SK-N-SH treated with all-trans-retinoic acid at 6 μM for 48 hours (cell line): ENCODE data around the gene ITPR2.

Experiments
- ATAC-seq: fragments of 200-7000 bp; cut with Tn5 transposase; 3 replicates; pipeline ENCODE4 v1.9.1; 2020; ENCODE audit warnings: mild to moderate bottlenecking, moderate library complexity
- ARNTL ChIP-seq: fragments of 450-650 bp; formaldehyde crosslinking; IDR thresholded peaks from 2 replicates; pipeline ENCODE4 v1.5.0; 2020; ENCODE audit warnings: low read depth, mild to moderate bottlenecking, moderate library complexity, borderline replicate concordance
- BACH2 ChIP-seq: fragments of 250-450 bp; sonication (Bioruptor Pico); IDR thresholded peaks from 2 replicates; pipeline ENCODE4 v1.9.0; 2021; ENCODE audit warnings: mild to moderate bottlenecking, borderline replicate concordance
- CSDC2 ChIP-seq: fragments of 250-450 bp; sonication (Bioruptor Pico); IDR thresholded peaks from 2 replicates; pipeline ENCODE4 v1.5.0; 2020; ENCODE audit warnings: mild to moderate bottlenecking, moderate library complexity
- GLIS3 ChIP-seq: fragments of 250-450 bp; sonication (Bioruptor Pico); IDR thresholded peaks from 2 replicates; pipeline ENCODE4 v1.5.0; 2020; ENCODE audit warnings: mild to moderate bottlenecking, moderate library complexity
- ISL1 ChIP-seq: fragments of 250-450 bp; sonication (Bioruptor Pico); IDR thresholded peaks from 2 replicates; pipeline ENCODE4 v2.1.2; 2022; ENCODE audit warnings: mild to moderate bottlenecking, moderate library complexity
- OSR1 ChIP-seq: fragments of 250-450 bp; sonication (Bioruptor Pico); IDR thresholded peaks from 2 replicates; pipeline ENCODE4 v1.8.0; 2022; ENCODE audit warnings: moderate library complexity, mild to moderate bottlenecking, inconsistent platforms
- PPARA ChIP-seq: fragments of 250-450 bp; sonication (Bioruptor Pico); IDR thresholded peaks from 2 replicates; pipeline ENCODE4 v1.5.0; 2020; ENCODE audit warnings: mild to moderate bottlenecking, borderline replicate concordance
- RARB ChIP-seq: fragments of 250-450 bp; sonication (Bioruptor Pico); IDR thresholded peaks from 2 replicates; pipeline ENCODE4 v1.8.0; 2021; ENCODE audit warnings: mild to moderate bottlenecking, moderate library complexity
- SNAI2 ChIP-seq: fragments of 250-450 bp; sonication (Bioruptor Pico); IDR thresholded peaks from 2 replicates; pipeline ENCODE4 v1.5.0; 2020; ENCODE audit warnings: mild to moderate bottlenecking, moderate library complexity
- TCF4 ChIP-seq: fragments of 250-450 bp; sonication (Bioruptor Pico); IDR thresholded peaks from 2 replicates; pipeline ENCODE4 v1.8.0; 2021; ENCODE audit warnings: mild to moderate bottlenecking, moderate library complexity, borderline replicate concordance
- TOX ChIP-seq: fragments of 250-450 bp; sonication (Bioruptor Pico); IDR thresholded peaks from 2 replicates; pipeline ENCODE4 v1.8.0; 2021; ENCODE audit warnings: mild to moderate bottlenecking, moderate library complexity, borderline replicate concordance
- ZC3H10 ChIP-seq: fragments of 250-450 bp; sonication (Bioruptor Pico); IDR thresholded peaks from 2 replicates; pipeline ENCODE4 v1.5.1; 2021; ENCODE audit warnings: mild to moderate bottlenecking, moderate library complexity
- ZFP3 ChIP-seq: fragments of 250-450 bp; sonication (Bioruptor Pico); IDR thresholded peaks from 2 replicates; pipeline ENCODE4 v1.5.0; 2020; ENCODE audit warnings: mild to moderate bottlenecking, moderate library complexity
- ZFP30 ChIP-seq: fragments of 450-650 bp; formaldehyde crosslinking; IDR thresholded peaks from 2 replicates; pipeline ENCODE4 v1.5.0; 2022; ENCODE audit warnings: mild to moderate bottlenecking, moderate library complexity
- ZNF565 ChIP-seq: fragments of 450-650 bp; formaldehyde crosslinking; conservative IDR thresholded peaks from 2 replicates; pipeline ENCODE4 v1.5.0; 2020; ENCODE audit warnings: low read depth, mild to moderate bottlenecking, moderate library complexity
- ZNF70 ChIP-seq: fragments of 450-650 bp; formaldehyde crosslinking; IDR thresholded peaks from 2 replicates; pipeline ENCODE4 v1.5.0; 2020; ENCODE audit warnings: mild to moderate bottlenecking, moderate library complexity
- TF ChIP-seq, protein P1 (sequence below): fragments of 250-450 bp; sonication (Bioruptor Pico); IDR thresholded peaks from 2 replicates; pipeline ENCODE4 v1.5.1; 2021; ENCODE audit warnings: mild to moderate bottlenecking, moderate library complexity
- TF ChIP-seq, protein P2 (sequence below): fragments of 250-450 bp; sonication (Bioruptor Pico); IDR thresholded peaks from 2 replicates; pipeline ENCODE4 v1.8.0; 2021; ENCODE audit warnings: low read depth, mild to moderate bottlenecking, moderate library complexity, borderline replicate concordance
- TF ChIP-seq, protein P3 (sequence below): fragments of 250-450 bp; sonication (Bioruptor Pico); IDR thresholded peaks from 2 replicates; pipeline ENCODE4 v1.5.1; 2020; ENCODE audit warnings: low read depth, mild to moderate bottlenecking, moderate library complexity
- TF ChIP-seq, protein P4 (sequence below): fragments of 250-450 bp; sonication (Bioruptor Pico); IDR thresholded peaks from 2 replicates; pipeline ENCODE4 v1.8.0; 2020; ENCODE audit warnings: mild to moderate bottlenecking, moderate library complexity, borderline replicate concordance

The ITPR2 gene

DNA sequence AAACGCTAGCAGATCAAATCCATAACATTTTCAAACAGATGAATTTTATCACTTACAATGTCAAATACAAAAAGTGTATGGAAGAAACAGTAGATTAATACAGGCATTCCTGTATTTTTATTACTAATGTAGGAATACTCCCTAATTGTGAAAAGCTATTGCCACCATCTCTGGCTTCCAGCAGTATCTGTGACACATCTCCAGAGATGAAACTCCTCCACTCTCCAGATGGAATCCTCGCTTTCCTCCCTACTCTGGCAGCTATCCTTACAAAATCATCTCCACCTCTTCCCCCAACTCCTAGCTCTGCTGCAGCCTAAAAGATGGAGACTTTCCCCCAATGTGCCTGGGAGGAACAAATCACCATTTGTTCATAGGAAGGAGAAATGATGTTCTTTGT lies 426.2 kb downstream of the ITPR2 start:
- ATAC-seq, result no peak
- TF ChIP-seq SNAI2 (no peak), BACH2 (CRISPR knock-in tag) (no peak), ARNTL (CRISPR knock-in tag) (no peak), ZFP3 (CRISPR knock-in tag) (no peak), TCF4 (no peak), CSDC2 (CRISPR knock-in tag) (no peak)
- TF ChIP-seq, protein P1, sequence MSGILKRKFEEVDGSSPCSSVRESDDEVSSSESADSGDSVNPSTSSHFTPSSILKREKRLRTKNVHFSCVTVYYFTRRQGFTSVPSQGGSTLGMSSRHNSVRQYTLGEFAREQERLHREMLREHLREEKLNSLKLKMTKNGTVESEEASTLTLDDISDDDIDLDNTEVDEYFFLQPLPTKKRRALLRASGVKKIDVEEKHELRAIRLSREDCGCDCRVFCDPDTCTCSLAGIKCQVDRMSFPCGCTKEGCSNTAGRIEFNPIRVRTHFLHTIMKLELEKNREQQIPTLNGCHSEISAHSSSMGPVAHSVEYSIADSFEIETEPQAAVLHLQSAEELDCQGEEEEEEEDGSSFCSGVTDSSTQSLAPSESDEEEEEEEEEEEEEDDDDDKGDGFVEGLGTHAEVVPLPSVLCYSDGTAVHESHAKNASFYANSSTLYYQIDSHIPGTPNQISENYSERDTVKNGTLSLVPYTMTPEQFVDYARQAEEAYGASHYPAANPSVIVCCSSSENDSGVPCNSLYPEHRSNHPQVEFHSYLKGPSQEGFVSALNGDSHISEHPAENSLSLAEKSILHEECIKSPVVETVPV (CRISPR knock-in tag), result no peak

DNA sequence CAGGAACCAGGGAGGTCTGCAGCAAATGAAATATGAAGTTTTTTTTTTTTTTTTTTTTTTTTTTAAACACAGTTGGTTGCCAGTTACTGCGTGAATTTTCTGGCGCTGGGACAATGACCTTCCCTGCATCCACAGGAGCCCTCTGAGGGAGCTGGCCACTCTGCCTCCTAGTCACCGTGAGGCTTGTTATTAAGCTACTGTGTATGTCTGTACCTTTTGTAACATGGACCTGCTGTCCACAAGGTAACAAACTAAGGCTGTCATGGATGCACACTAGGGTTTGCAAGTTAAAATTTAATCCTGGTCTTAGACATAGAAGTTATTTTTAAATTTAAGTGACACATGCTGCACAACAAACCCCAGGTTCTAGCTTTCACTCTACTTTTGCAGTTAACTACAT lies 426.6 kb downstream of the ITPR2 start:
- TF ChIP-seq, protein P2, sequence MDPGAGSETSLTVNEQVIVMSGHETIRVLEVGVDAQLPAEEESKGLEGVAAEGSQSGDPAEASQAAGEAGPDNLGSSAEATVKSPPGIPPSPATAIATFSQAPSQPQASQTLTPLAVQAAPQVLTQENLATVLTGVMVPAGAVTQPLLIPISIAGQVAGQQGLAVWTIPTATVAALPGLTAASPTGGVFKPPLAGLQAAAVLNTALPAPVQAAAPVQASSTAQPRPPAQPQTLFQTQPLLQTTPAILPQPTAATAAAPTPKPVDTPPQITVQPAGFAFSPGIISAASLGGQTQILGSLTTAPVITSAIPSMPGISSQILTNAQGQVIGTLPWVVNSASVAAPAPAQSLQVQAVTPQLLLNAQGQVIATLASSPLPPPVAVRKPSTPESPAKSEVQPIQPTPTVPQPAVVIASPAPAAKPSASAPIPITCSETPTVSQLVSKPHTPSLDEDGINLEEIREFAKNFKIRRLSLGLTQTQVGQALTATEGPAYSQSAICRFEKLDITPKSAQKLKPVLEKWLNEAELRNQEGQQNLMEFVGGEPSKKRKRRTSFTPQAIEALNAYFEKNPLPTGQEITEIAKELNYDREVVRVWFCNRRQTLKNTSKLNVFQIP (CRISPR knock-in tag), result no peak
- TF ChIP-seq ISL1 (CRISPR knock-in tag) (no peak), BACH2 (CRISPR knock-in tag) (no peak), ZFP30 (CRISPR knock-in tag) (no peak), GLIS3 (no peak), ZFP3 (CRISPR knock-in tag) (no peak), TOX (no peak), ARNTL (CRISPR knock-in tag) (no peak), RARB (CRISPR knock-in tag) (no peak), CSDC2 (CRISPR knock-in tag) (no peak), PPARA (no peak)
- TF ChIP-seq, protein P3, sequence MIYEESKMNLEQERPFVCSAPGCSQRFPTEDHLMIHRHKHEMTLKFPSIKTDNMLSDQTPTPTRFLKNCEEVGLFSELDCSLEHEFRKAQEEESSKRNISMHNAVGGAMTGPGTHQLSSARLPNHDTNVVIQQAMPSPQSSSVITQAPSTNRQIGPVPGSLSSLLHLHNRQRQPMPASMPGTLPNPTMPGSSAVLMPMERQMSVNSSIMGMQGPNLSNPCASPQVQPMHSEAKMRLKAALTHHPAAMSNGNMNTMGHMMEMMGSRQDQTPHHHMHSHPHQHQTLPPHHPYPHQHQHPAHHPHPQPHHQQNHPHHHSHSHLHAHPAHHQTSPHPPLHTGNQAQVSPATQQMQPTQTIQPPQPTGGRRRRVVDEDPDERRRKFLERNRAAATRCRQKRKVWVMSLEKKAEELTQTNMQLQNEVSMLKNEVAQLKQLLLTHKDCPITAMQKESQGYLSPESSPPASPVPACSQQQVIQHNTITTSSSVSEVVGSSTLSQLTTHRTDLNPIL (CRISPR knock-in tag), result no peak
- TF ChIP-seq, protein P4, sequence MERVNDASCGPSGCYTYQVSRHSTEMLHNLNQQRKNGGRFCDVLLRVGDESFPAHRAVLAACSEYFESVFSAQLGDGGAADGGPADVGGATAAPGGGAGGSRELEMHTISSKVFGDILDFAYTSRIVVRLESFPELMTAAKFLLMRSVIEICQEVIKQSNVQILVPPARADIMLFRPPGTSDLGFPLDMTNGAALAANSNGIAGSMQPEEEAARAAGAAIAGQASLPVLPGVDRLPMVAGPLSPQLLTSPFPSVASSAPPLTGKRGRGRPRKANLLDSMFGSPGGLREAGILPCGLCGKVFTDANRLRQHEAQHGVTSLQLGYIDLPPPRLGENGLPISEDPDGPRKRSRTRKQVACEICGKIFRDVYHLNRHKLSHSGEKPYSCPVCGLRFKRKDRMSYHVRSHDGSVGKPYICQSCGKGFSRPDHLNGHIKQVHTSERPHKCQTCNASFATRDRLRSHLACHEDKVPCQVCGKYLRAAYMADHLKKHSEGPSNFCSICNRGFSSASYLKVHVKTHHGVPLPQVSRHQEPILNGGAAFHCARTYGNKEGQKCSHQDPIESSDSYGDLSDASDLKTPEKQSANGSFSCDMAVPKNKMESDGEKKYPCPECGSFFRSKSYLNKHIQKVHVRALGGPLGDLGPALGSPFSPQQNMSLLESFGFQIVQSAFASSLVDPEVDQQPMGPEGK, result no peak
- TF ChIP-seq, protein P1 (CRISPR knock-in tag), result no peak
- ATAC-seq, result no peak

DNA sequence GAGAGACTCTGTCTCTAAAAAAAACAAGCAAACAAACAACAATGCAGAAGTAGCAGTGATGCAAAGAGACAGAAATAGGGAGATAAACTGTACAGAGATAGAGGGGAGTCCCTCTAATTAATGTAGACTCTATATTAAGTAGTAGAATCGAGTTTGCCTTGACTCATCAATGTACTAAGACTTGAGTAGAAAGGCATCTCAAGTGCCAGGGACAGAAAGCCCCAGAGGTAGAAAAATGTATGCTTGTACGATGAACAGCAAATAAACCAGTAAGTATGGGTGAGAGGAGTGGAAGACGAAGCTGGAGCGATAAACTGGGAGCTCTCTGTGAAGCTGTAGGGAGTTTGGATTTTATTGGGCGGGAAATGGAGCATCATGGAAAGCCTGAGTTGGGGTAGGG lies 429.4 kb downstream of the ITPR2 start:
- no peak for ATAC-seq

DNA sequence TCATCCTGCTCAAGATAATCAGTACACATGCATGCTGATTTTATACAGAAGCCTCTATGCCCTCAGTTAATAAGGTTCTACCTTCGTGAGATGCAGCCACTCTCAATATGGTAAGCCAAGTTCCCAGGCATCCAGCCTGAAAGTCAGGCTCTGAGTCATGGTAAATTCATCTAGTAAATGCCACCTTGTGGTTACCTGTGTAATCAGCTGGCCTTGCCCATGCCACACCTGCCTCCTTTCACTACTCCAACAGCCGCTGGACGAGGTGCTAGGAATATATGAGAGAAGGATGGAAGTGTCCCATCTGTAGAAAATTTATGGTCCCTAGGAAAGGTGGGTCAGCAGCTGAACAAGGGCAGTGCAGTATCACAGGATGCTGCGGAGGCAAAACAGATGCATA lies 430.3 kb downstream of the ITPR2 start:
- no peak for ATAC-seq
- no peak for TF ChIP-seq ZNF70 (CRISPR knock-in tag)
- TF ChIP-seq, protein P1 (CRISPR knock-in tag), result no peak

More for the DNA sequence above, 429.4 kb downstream of the ITPR2 start:
- TF ChIP-seq GLIS3, result no peak

DNA sequence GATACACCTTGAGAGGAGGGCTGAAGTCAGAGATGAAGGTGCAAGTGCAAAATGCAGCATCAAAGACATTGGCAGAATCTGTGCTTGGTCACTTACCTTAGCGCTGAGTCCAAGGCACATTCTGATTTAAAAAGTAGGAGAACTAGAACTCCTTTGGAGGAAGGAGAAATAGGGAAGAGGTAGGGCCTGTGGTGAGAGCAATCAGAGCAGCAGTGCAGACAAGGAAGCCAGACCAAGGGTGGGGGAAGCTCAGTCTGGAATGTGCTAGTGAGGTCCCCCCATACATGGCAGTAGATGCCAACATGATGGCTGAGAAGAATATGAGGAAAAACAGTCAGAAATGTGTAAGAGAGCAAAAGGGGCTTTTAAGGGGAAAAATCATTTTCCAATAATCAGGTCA lies 431.1 kb downstream of the ITPR2 start:
- no peak for ATAC-seq
- no peak for TF ChIP-seq BACH2 (CRISPR knock-in tag)
- no peak for TF ChIP-seq ZFP3 (CRISPR knock-in tag)
- TF ChIP-seq, protein P4, result no peak
- TF ChIP-seq GLIS3, result no peak
- no peak for TF ChIP-seq RARB (CRISPR knock-in tag)
- TF ChIP-seq ZNF565 (CRISPR knock-in tag), result no peak
- no peak for TF ChIP-seq TOX
- no peak for TF ChIP-seq ZNF70 (CRISPR knock-in tag)
- TF ChIP-seq ZC3H10 (CRISPR knock-in tag), result no peak
- TF ChIP-seq CSDC2 (CRISPR knock-in tag), result no peak
- TF ChIP-seq ISL1 (CRISPR knock-in tag), result no peak
- no peak for TF ChIP-seq TCF4
- TF ChIP-seq ZFP30 (CRISPR knock-in tag), result no peak
- TF ChIP-seq OSR1 (CRISPR knock-in tag), result no peak
